Natural killer cell treated with Interleukin-12 subunit alpha and Interleukin-12 subunit beta and Interleukin-15 and Interleukin-18, amount 100 ng/mL, for 72 hours (primary cell): ENCODE results near the gene SHB. TPM values are rescaled to one million over a fixed set of nuclear protein-coding genes. Genes with fewer than 3 reads are reported as not detected.

Experiments used
- ATAC-seq, 2 donors: fragments of 150-1000 bp; cut with Tn5 transposase in 1 of 2; sonication (Bioruptor Pico), chemical (Tn5 transposase) in 1 of 2; 2 replicates each; pipeline ENCODE4 v1.10.0; 2021
- DNase-seq: peaks from one replicate; pipeline ENCODE4 v3.0.0; 2022; ENCODE audit warnings: low spot score
- H3K27ac Mint-ChIP-seq, 2 donors: 1 replicate in 1 of 2; 2 replicates in 1 of 2; pipeline ENCODE4 v1.8.0; 2022; ENCODE audit warnings: mixed read lengths in 2 of 2, mild to moderate bottlenecking in 1 of 2, moderate library complexity in 1 of 2
- H3K27me3 Mint-ChIP-seq, 2 donors: 1 replicate in 1 of 2; 2 replicates in 1 of 2; pipeline ENCODE4 v1.8.0; 2022; ENCODE audit warnings: mixed read lengths in 2 of 2
- H3K36me3 Mint-ChIP-seq: one replicate; pipeline ENCODE4 v1.8.0; 2022; ENCODE audit warnings: mixed read lengths
- H3K4me1 Mint-ChIP-seq, 2 donors: 1 replicate in 1 of 2; 2 replicates in 1 of 2; pipeline ENCODE4 v1.8.0; 2022; ENCODE audit warnings: low read depth in 2 of 2, mixed read lengths in 2 of 2, mild to moderate bottlenecking in 1 of 2
- H3K4me3 Mint-ChIP-seq: one replicate; pipeline ENCODE4 v1.8.0; 2022; ENCODE audit warnings: mixed read lengths
- H3K9me3 Mint-ChIP-seq: 2 replicates; pipeline ENCODE4 v1.8.0; 2022; ENCODE audit warnings: mixed read lengths
- total RNA-seq, 2 donors: library from RNA; stranded (reverse); gene quantifications; one replicate each; pipeline ENCODE4 v1.2.3, GENCODE V29; 2022

The SHB gene
- total RNA-seq, 2 donors from 2014 or later: 0.14 to 1.6 TPM

- H3K4me3 Mint-ChIP-seq: no peak overlapping the region
- H3K4me1 Mint-ChIP-seq: peaks cover 0 to 5% of the 10 kb centered on the region in 2 donors
- ATAC-seq: no peak
- no peak for DNase-seq
- no peak overlapping the region for H3K27ac Mint-ChIP-seq
- no peaks in the 10 kb centered on the region for H3K36me3 Mint-ChIP-seq
- H3K27me3 Mint-ChIP-seq: no peaks in the 10 kb centered on the region
- H3K9me3 Mint-ChIP-seq: no peaks in the 10 kb centered on the region
These were observed 91.1 kb downstream of the SHB start for GRCh38 chr9:37977851-37978480.

DNA sequence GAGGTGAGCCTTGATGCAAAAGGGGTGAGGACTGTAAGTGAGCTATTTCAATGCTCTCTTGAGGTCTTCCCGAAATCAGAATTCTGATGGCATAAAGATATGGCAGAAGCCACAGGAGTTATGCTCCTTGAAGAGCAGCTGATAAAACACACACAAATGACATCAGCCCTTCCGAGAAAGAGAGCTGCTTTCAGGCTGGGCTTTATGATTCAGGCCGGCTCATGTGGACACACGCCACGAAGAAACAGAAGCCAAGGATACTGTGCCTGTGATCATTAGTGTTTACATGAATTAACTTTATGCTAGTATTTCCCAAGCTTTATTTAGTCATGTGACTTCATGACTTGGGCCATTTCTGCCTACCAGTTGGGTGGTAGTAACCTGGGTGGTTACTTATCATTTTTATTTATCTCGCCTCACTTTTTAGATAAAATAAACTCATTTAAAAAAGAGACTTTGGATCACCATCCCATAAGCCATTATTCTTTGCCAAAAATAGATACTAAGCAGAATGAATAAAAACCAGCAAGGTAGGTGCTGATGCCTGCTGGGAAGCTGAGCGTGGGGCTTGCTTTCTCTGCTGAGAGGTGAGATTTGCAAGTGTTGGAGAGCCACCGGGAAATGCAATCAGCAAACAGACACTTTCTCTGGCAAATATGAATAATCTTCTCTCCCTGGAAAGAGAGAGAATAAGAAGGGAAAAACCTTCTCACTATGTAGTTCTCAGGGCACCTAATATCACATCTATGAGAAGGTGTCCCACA lies 92.1 kb downstream of the SHB start:
- no peaks in the 10 kb centered on the region for H3K36me3 Mint-ChIP-seq
- ATAC-seq (no peak), DNase-seq (no peak)
- H3K27me3 Mint-ChIP-seq: no peaks in the 10 kb centered on the region
- no peaks in the 10 kb centered on the region for H3K9me3 Mint-ChIP-seq
- H3K27ac Mint-ChIP-seq: no peak overlapping the region
- H3K4me1 Mint-ChIP-seq: peaks cover 0 to 2% of the 10 kb centered on the region in 2 donors
- no peak overlapping the region for H3K4me3 Mint-ChIP-seq

GRCh38 chr9:37975639-37976038 lies 93.4 kb downstream of the SHB start:
- no peak overlapping the region for H3K4me3 Mint-ChIP-seq

GRCh38 chr9:37974506-37975173 lies 94.4 kb downstream of the SHB start:
- H3K4me1 Mint-ChIP-seq: peaks cover 0 to 2% of the 10 kb centered on the region in 2 donors
- H3K36me3 Mint-ChIP-seq: no peaks in the 10 kb centered on the region
- H3K9me3 Mint-ChIP-seq: no peaks in the 10 kb centered on the region
- DNase-seq (no peak), ATAC-seq (no peak)
- no peak overlapping the region for H3K4me3 Mint-ChIP-seq
- H3K27me3 Mint-ChIP-seq: no peaks in the 10 kb centered on the region
- H3K27ac Mint-ChIP-seq: no peak overlapping the region

More at GRCh38 chr9:37975639-37976038, 93.4 kb downstream of the SHB start:
- ATAC-seq (no peak), DNase-seq (no peak)
- Mint-ChIP-seq H3K4me1 (peaks cover 0 to 2% of the 10 kb centered on the region in 2 donors), H3K36me3 (no peaks in the 10 kb centered on the region), H3K9me3 (no peaks in the 10 kb centered on the region), H3K27ac (no peak overlapping the region), H3K27me3 (no peaks in the 10 kb centered on the region)

GRCh38 chr9:37972351-37972848 lies 96.6 kb downstream of the SHB start:
- ATAC-seq: no peak
- DNase-seq: no peak

DNA sequence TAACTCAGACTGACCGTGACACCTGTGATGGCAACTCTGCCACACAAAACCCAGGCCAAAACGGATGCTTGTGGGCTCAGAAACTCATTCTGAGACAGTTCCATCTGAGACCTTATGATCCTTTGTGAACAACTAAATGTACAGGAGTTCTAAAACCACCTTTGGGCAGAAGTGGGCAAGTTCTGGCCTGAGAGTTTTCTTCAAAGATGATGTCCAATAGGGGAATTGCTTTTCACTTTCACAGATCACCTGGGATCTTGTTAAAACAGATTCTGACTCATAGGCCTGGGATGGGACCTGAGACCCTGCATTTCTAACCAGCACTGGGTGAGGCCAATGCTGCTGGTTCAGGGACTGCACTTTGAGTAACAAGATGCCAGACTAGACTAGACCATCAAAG lies 97.3 kb downstream of the SHB start:
- Mint-ChIP-seq H3K4me1 (peaks cover 6 to 7% of the 10 kb centered on the region in 2 donors), H3K27ac (no peak overlapping the region), H3K9me3 (no peaks in the 10 kb centered on the region), H3K27me3 (no peaks in the 10 kb centered on the region), H3K36me3 (no peaks in the 10 kb centered on the region), H3K4me3 (no peak overlapping the region)
- no peak for DNase-seq
- no peak for ATAC-seq

More at GRCh38 chr9:37972351-37972848, 96.6 kb downstream of the SHB start:
- Mint-ChIP-seq H3K4me1 (peaks cover 0 to 2% of the 10 kb centered on the region in 2 donors), H3K27ac (no peak overlapping the region), H3K4me3 (no peak overlapping the region), H3K36me3 (no peaks in the 10 kb centered on the region), H3K9me3 (no peaks in the 10 kb centered on the region), H3K27me3 (no peaks in the 10 kb centered on the region)

DNA sequence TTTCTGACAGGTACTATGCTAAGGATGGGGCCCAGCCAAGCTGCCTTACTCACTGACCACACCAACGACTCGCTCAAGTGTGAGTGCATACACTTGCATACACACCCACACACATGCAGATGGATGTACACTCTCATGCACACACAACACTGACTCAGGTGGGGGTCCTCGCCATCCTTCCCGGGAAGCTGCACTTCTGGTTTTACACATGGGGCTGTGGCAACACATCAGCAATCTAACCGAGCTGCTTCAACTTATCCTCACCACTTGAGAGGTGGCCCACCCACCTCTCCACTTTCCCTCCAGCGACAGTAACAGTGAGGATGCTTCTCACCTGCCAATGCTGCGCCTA lies 97.9 kb downstream of the SHB start:
- Mint-ChIP-seq H3K36me3 (no peaks in the 10 kb centered on the region), H3K4me3 (no peak overlapping the region), H3K9me3 (no peaks in the 10 kb centered on the region), H3K4me1 (peaks cover 8 to 13% of the 10 kb centered on the region in 2 donors), H3K27ac (no peak overlapping the region), H3K27me3 (no peaks in the 10 kb centered on the region)
- DNase-seq: no peak
- ATAC-seq: no peak

GRCh38 chr9:37970301-37971107 lies 98.5 kb downstream of the SHB start:
- Mint-ChIP-seq H3K27ac (no peak overlapping the region), H3K9me3 (no peaks in the 10 kb centered on the region), H3K36me3 (no peaks in the 10 kb centered on the region), H3K4me3 (no peak overlapping the region), H3K27me3 (no peaks in the 10 kb centered on the region), H3K4me1 (peaks cover 14 to 19% of the 10 kb centered on the region in 2 donors)
- no peak for ATAC-seq
- DNase-seq: no peak

DNA sequence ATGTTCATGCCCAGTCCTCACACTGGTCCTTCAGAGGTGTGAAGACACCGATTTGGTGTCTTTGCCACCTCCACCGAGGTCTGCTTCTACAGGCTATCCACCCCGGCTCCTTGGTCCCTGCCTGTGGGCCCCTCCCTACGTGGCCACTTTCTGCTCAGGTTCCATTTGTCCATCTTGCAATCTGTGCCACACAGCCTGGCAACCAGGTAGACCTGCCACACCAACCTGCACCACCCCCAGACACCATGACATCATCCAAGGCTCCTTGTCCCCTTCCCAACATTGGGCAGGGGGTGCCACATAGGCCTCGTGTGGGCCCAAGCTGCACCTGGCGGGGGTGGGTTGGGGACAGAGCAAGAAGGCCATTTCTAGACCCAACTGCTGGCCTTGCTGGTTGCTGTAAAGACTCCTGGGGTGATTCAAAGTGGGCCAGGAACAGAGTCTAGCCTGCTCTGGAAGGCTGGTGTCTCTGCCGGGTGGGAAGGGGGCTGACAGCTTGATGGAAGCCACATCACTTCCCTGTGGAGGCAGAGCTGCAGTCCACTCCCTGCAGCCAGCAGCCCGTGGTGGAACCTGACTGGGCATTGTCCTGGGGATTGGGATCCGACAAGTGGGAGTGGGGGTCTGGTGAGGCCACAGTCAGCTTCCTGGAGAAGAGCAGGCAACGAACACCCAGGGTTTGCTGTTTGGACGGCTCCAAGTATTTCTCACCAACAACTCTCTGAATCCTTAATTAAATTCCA lies 99.3 kb downstream of the SHB start:
- no peak overlapping the region for H3K27ac Mint-ChIP-seq
- H3K27me3 Mint-ChIP-seq: no peaks in the 10 kb centered on the region
- no peaks in the 10 kb centered on the region for H3K36me3 Mint-ChIP-seq
- H3K9me3 Mint-ChIP-seq: no peaks in the 10 kb centered on the region
- DNase-seq: no peak
- H3K4me3 Mint-ChIP-seq: no peak overlapping the region
- no peak for ATAC-seq
- H3K4me1 Mint-ChIP-seq: peaks cover 19 to 25% of the 10 kb centered on the region in 2 donors

DNA sequence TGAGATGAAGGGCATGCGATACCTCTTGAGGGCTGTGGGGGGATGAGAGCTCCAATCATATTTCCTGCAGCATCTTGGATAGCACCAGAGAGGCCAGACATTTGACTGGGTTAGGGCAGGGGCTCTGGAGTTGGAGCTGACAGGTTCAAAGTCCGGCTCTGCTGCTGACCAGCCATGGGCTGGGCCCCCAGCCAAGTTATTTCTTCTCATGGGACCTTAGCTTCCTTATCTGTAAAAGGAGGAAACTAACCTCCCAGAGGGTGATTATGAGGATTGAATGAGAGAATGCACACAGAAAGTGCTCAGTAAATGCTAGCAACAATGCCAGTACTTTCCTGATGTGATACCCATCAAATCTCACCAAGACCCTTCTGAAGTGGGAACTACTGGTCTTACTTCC lies 99.9 kb downstream of the SHB start:
- Mint-ChIP-seq H3K9me3 (no peaks in the 10 kb centered on the region), H3K27me3 (no peaks in the 10 kb centered on the region), H3K4me1 (peaks cover 25 to 31% of the 10 kb centered on the region in 2 donors), H3K4me3 (no peak overlapping the region), H3K36me3 (no peaks in the 10 kb centered on the region), H3K27ac (no peak overlapping the region)
- DNase-seq: no peak
- no peak for ATAC-seq

- Mint-ChIP-seq H3K27ac (no peak overlapping the region), H3K9me3 (no peaks in the 10 kb centered on the region), H3K4me3 (no peak overlapping the region), H3K4me1 (peaks cover 30 to 36% of the 10 kb centered on the region in 2 donors), H3K36me3 (no peaks in the 10 kb centered on the region), H3K27me3 (no peaks in the 10 kb centered on the region)
- no peak for ATAC-seq
- DNase-seq: no peak
These were observed 100.8 kb downstream of the SHB start for GRCh38 chr9:37968228-37968701.

DNA sequence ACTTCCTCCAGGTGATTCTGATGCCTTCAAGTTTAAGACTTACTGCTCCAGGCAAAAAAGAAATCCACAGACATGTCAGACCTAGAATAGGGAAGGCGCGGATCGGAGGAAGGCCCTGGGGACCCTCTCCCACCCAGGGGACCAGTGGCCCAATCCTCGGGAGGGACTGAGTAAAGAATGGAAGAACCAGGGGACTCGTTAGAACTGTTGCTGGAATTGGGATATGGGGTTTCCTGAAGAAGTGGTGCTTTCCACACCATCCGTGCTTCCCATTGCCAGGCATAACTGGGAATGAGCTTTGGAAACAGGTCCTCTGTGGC lies 101.3 kb downstream of the SHB start:
- Mint-ChIP-seq H3K4me1 (peaks cover 30 to 36% of the 10 kb centered on the region in 2 donors), H3K4me3 (no peak overlapping the region), H3K27ac (no peak overlapping the region), H3K36me3 (no peaks in the 10 kb centered on the region), H3K9me3 (no peaks in the 10 kb centered on the region), H3K27me3 (no peaks in the 10 kb centered on the region)
- ATAC-seq (no peak), DNase-seq (no peak)
